DND-41 (cell line): ENCODE results near the gene CLCF1.

Experiments
- ATAC-seq: fragments of 200-7000 bp; cut with Tn5 transposase; 3 replicates; pipeline ENCODE4 v1.9.1; 2021; ENCODE audit warnings: low read depth; ENCODE audit not compliant: insufficient read depth
- DNase-seq: peaks from one replicate; pipeline ENCODE4 v3.0.0-alpha.2; 2020
- H2AFZ ChIP-seq: 2 replicates; pipeline ENCODE4 v1.6.0; 2012; ENCODE audit warnings: low read depth, low read length
- H3K27ac ChIP-seq: 2 replicates; pipeline ENCODE4 v1.5.1; 2012; ENCODE audit warnings: low read length, inconsistent platforms
- H3K27me3 ChIP-seq: fragments of 200-600 bp; sonication (generic); 2 replicates; pipeline ENCODE4 v1.6.0; 2012; ENCODE audit warnings: low read length, mild to moderate bottlenecking, inconsistent platforms; ENCODE audit not compliant: insufficient read depth, poor library complexity
- H3K36me3 ChIP-seq: 2 replicates; pipeline ENCODE4 v1.5.1; 2012; ENCODE audit warnings: low read length, inconsistent platforms; ENCODE audit not compliant: insufficient read depth
- H3K4me1 ChIP-seq: 2 replicates; pipeline ENCODE4 v1.5.1; 2012; ENCODE audit warnings: mild to moderate bottlenecking, low read length; ENCODE audit not compliant: insufficient read depth
- H3K4me2 ChIP-seq: 2 replicates; pipeline ENCODE4 v1.6.0; 2012; ENCODE audit warnings: mild to moderate bottlenecking, moderate library complexity, low read length, inconsistent platforms; ENCODE audit not compliant: insufficient read depth
- H3K4me3 ChIP-seq, 2 experiments: fragments of 200-600 bp in 1 of 2; shearing (Covaris generic) in 1 of 2; 2 replicates each; pipeline ENCODE4 v1.5.1; 2012 to 2016; ENCODE audit warnings: inconsistent platforms in 2 of 2, low read length in 2 of 2, mild to moderate bottlenecking in 2 of 2, low read depth in 1 of 2, moderate library complexity in 1 of 2
- H3K79me2 ChIP-seq: 2 replicates; pipeline ENCODE4 v1.6.0; 2012; ENCODE audit warnings: low read length, inconsistent platforms; ENCODE audit not compliant: insufficient read depth
- H3K9ac ChIP-seq: 2 replicates; pipeline ENCODE4 v1.6.0; 2012; ENCODE audit warnings: low read depth, mild to moderate bottlenecking, inconsistent platforms, low read length, moderate library complexity
- H3K9me3 ChIP-seq: 2 replicates; pipeline ENCODE4 v1.5.1; 2012; ENCODE audit warnings: low read length, moderate library complexity, mild to moderate bottlenecking, inconsistent platforms; ENCODE audit not compliant: insufficient read depth, severe bottlenecking
- H4K20me1 ChIP-seq: 2 replicates; pipeline ENCODE4 v1.6.0; 2012; ENCODE audit warnings: low read length; ENCODE audit not compliant: insufficient read depth
- CTCF ChIP-seq: IDR thresholded peaks from 2 replicates; pipeline ENCODE4 v1.5.1; 2012; ENCODE audit warnings: borderline replicate concordance, low read length, moderate library complexity, mild to moderate bottlenecking; ENCODE audit not compliant: poor library complexity, severe bottlenecking; ENCODE audit errors: extremely low read depth
- EZH2 ChIP-seq: IDR thresholded peaks from 3 replicates; pipeline ENCODE4 v1.6.1; 2012; ENCODE audit warnings: borderline replicate concordance, low read depth, mild to moderate bottlenecking, moderate library complexity, low read length, inconsistent platforms; ENCODE audit not compliant: severe bottlenecking

The CLCF1 gene

DNA sequence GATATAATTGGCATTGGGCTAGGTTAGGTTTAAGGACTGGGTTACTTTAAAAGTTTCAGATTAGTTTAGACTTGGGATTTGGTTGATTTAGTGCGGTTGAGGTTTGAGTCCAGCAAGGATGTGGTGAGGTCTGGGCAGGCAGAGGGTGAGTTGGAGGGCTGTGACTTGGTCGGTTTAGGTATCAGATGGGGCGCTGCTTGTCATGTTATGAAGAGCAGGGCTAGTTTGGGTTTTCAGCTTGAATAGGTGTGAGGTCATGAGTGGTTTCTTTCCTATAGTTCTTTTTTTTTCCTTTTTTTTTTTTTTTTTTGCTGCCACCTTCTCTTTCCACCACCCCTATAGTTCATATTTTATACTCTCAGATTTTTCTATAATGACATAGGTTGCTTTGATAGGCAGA is 4.8 kb downstream of the CLCF1 start:
- Histone ChIP-seq H3K4me2 (no peak overlapping the region), H3K9ac (no peak overlapping the region), H3K36me3 (no peaks in the 10 kb centered on the region), H3K4me1 (peaks cover 26% of the 10 kb centered on the region), H3K27me3 (peaks cover 49% of the 10 kb centered on the region), H2AFZ (no peak overlapping the region), H3K4me3 (no peak overlapping the region), H3K27ac (no peak overlapping the region), H3K79me2 (no peaks in the 10 kb centered on the region), H4K20me1 (peaks cover 22% of the 10 kb centered on the region), H3K9me3 (no peaks in the 10 kb centered on the region)
- TF ChIP-seq CTCF (no peak), EZH2 (no peak)
- ATAC-seq (no peak), DNase-seq (no peak)

DNA sequence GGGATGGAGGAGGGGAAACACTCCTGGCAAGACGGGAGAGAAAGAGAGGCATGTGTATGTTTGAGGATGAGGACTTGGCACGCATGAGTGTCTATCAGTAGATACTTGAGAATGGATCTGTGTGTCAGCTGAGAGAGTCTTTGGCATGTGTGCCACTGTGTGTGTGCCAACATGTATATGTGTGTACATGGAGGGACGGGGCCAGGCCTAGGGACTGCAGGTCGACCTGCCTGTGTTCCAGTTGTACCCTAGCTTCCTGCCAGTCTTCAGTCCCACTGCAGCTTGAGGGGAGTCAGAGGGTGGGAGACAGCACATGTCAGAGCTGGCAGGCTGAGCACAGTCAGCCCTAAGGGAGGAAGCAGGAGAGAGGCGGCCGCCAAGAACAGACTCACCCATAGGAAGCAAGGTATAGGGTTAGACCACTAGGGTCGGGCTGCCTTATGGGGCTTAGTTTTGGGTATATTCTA is 5.6 kb downstream of the CLCF1 start:
- Histone ChIP-seq H3K4me1 (peaks cover 17% of the 10 kb centered on the region), H3K79me2 (no peaks in the 10 kb centered on the region)

DNA sequence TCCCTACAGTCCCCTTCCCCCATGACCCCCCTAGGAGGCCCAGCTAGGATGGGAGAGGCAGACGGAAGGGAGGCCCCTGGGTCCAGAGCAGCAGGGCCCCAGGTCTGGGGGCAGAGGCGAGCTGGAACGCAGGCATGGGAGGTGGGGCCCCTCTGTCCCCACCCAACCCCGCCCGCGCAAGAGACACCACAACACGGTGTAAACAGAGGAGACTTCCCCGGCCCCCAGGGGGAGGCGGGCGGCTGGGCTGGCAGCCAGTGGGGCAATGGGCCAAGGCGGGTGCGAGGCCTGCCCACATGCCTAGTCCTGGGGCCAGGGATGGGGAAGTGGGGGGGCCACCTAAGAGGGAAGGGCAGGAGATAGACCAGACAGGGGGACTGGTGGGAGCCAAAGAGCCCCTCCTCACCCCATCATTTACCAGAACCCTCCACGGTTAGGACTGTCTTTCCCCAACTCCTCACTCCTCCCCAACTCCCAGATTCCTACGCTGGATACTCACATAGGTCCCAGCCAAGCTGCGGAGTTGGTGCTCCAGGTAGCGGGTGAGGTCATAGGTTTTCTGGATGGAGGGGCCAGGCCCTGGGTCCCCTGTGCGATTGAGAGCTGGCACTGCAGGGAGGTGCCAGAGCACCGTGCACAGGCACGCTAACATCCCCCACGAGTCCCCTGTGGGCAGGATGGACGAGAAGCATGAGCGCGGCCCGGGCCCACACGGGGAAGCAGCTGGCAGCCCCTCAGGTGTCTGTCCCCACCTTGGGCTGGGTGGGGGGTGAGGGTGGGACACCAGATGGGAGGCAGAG is 6.2 kb downstream of the CLCF1 start:
- H3K4me3 ChIP-seq, result no peak overlapping the region
- H3K79me2 ChIP-seq, result no peaks in the 10 kb centered on the region
- H3K4me2 ChIP-seq, result no peak overlapping the region
- H3K4me1 ChIP-seq, result peaks cover 12% of the 10 kb centered on the region
- H3K27ac ChIP-seq, result no peak overlapping the region
- no peak overlapping the region for H2AFZ ChIP-seq
- DNase-seq (no peak), ATAC-seq (no peak)
- H3K36me3 ChIP-seq, result no peaks in the 10 kb centered on the region
- peaks cover 21% of the 10 kb centered on the region for H4K20me1 ChIP-seq
- H3K9me3 ChIP-seq, result no peaks in the 10 kb centered on the region
- TF ChIP-seq CTCF (no peak), EZH2 (no peak)
- no peak overlapping the region for H3K9ac ChIP-seq
- peaks cover 34% of the 10 kb centered on the region for H3K27me3 ChIP-seq

More for the DNA sequence above, 5.6 kb downstream of the CLCF1 start:
- DNase-seq, result no peak
- no peak overlapping the region for H2AFZ ChIP-seq
- H3K4me2 ChIP-seq, result no peak overlapping the region
- no peaks in the 10 kb centered on the region for H3K9me3 ChIP-seq
- no peaks in the 10 kb centered on the region for H3K36me3 ChIP-seq
- no peak for TF ChIP-seq EZH2
- no peak for TF ChIP-seq CTCF
- H3K4me3 ChIP-seq, result no peak overlapping the region
- H4K20me1 ChIP-seq, result peaks cover 22% of the 10 kb centered on the region
- no peak overlapping the region for H3K9ac ChIP-seq
- ATAC-seq, result no peak
- H3K27me3 ChIP-seq, result peaks cover 40% of the 10 kb centered on the region
- no peak overlapping the region for H3K27ac ChIP-seq
